Fibroblast of lung (primary cell): ENCODE results near the gene EDA.

ENCODE experiments used
- EZH2 ChIP-seq: IDR thresholded peaks from 2 replicates; pipeline ENCODE4 v1.5.1; 2012; ENCODE audit warnings: low read length, control low read depth, mild to moderate bottlenecking; ENCODE audit errors: missing control alignments
- TF ChIP-seq, protein P1 (sequence below), 2 donors: IDR thresholded peaks in 1 of 2; conservative IDR thresholded peaks in 1 of 2; 1 replicate in 1 of 2; 2 replicates in 1 of 2; pipeline ENCODE4 v1.5.1; 2011 to 2012; ENCODE audit warnings: low read length in 2 of 2, control low read depth in 1 of 2, inconsistent platforms in 1 of 2, low read depth in 1 of 2, mild to moderate bottlenecking in 1 of 2

- TF ChIP-seq, protein P1, sequence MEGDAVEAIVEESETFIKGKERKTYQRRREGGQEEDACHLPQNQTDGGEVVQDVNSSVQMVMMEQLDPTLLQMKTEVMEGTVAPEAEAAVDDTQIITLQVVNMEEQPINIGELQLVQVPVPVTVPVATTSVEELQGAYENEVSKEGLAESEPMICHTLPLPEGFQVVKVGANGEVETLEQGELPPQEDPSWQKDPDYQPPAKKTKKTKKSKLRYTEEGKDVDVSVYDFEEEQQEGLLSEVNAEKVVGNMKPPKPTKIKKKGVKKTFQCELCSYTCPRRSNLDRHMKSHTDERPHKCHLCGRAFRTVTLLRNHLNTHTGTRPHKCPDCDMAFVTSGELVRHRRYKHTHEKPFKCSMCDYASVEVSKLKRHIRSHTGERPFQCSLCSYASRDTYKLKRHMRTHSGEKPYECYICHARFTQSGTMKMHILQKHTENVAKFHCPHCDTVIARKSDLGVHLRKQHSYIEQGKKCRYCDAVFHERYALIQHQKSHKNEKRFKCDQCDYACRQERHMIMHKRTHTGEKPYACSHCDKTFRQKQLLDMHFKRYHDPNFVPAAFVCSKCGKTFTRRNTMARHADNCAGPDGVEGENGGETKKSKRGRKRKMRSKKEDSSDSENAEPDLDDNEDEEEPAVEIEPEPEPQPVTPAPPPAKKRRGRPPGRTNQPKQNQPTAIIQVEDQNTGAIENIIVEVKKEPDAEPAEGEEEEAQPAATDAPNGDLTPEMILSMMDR (conservative IDR thresholded peaks at IDR 0.05 in 1 of 2, IDR thresholded peaks at IDR 0.05 in 1 of 2; ENCODE audit: low read depth in 1 of 2, low read length in 2 of 2), result no peak
- no peak for TF ChIP-seq EZH2
These were observed 427.8 kb downstream of the EDA start for GRCh38 chrX:70043685-70044084.
